Bronchial epithelial cell (primary cell): ENCODE results near the gene RAPGEF3. TPM values are rescaled to one million over a fixed set of nuclear protein-coding genes. Genes with fewer than 3 reads are reported as not detected.

ENCODE experiments used
- DNase-seq: peaks from one replicate; pipeline ENCODE4 v3.0.0-alpha.2; 2010; ENCODE audit warnings: low read depth
- FAIRE-seq: peaks from 2 replicates; lab custom pipeline; 2011; peaks lifted over from hg19 to GRCh38; lab: Jason Lieb, UNC
- H3K27me3 ChIP-seq: 2 replicates; pipeline ENCODE4 v1.5.1; 2011; ENCODE audit warnings: low read length; ENCODE audit not compliant: control insufficient read depth, insufficient read depth
- H3K36me3 ChIP-seq: 2 replicates; pipeline ENCODE4 v1.5.1; 2011; ENCODE audit warnings: low read length; ENCODE audit not compliant: control insufficient read depth, insufficient read depth
- H3K4me3 ChIP-seq: 2 replicates; pipeline ENCODE4 v1.5.1; 2011; ENCODE audit warnings: mild to moderate bottlenecking, low read depth, low read length, control low read depth
- total RNA-seq: library from RNA; depleted of rRNA; stranded (reverse); fragments of >200 nt; gene quantifications from 2 replicates; pipeline ENCODE4 v1.2.1, GENCODE V29; 2014
- TF ChIP-seq, protein P1 (sequence below): IDR thresholded peaks from 2 replicates; pipeline ENCODE4 v1.5.1; 2011; ENCODE audit warnings: mild to moderate bottlenecking, moderate library complexity, low read length, control low read depth, inconsistent platforms; ENCODE audit not compliant: insufficient read depth, severe bottlenecking

Gene RAPGEF3
- total RNA-seq, 1 donor from 2014 or later = 3.9 TPM

DNA sequence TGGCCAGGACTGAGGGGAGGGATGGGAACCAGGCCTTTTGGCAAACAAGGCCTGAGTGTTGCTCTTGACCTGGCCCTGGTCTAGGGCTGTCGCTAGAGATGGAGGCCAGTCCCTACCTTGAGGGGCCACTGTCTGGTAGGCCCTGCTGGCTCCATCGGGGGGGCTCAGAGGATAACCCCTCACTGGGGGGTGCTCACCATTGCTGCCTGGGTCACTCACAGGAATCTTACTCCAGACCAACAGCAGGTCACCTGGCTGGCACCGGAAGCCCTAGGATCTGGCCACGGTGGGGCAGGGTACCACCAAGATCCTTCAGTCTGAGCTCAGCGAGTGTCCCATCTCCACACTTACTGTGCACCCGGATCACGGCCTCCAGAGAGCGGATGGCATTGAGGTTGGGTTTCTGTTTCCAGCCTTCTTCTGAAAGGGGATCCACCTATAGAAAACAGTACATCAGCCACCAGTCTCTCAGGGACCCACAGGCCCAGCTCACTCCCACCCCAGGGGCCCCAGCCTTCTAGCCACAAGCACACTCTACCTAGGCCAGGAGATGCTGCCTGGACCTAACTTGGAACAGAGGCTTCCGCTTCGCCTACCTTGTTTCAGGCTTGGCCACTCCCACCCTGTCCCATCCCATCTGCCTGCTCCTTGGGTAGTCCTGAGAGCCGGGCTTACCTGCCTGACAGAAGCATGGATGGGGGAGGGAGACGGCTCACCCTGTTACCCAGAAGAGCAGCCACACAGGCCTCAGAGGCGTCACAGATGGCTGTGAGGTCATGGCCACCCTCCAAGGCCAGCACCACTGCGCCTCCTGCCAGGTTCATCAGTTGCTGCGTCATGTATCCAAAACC is 26.6 kb upstream of the RAPGEF3 start:
- TF ChIP-seq, protein P1, sequence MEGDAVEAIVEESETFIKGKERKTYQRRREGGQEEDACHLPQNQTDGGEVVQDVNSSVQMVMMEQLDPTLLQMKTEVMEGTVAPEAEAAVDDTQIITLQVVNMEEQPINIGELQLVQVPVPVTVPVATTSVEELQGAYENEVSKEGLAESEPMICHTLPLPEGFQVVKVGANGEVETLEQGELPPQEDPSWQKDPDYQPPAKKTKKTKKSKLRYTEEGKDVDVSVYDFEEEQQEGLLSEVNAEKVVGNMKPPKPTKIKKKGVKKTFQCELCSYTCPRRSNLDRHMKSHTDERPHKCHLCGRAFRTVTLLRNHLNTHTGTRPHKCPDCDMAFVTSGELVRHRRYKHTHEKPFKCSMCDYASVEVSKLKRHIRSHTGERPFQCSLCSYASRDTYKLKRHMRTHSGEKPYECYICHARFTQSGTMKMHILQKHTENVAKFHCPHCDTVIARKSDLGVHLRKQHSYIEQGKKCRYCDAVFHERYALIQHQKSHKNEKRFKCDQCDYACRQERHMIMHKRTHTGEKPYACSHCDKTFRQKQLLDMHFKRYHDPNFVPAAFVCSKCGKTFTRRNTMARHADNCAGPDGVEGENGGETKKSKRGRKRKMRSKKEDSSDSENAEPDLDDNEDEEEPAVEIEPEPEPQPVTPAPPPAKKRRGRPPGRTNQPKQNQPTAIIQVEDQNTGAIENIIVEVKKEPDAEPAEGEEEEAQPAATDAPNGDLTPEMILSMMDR = no peak
- H3K4me3 ChIP-seq = no peak overlapping the region
- FAIRE-seq (no peak), DNase-seq (no peak)
- no peaks in the 10 kb centered on the region for H3K27me3 ChIP-seq
- H3K36me3 ChIP-seq = peaks cover 44% of the 10 kb centered on the region

DNA sequence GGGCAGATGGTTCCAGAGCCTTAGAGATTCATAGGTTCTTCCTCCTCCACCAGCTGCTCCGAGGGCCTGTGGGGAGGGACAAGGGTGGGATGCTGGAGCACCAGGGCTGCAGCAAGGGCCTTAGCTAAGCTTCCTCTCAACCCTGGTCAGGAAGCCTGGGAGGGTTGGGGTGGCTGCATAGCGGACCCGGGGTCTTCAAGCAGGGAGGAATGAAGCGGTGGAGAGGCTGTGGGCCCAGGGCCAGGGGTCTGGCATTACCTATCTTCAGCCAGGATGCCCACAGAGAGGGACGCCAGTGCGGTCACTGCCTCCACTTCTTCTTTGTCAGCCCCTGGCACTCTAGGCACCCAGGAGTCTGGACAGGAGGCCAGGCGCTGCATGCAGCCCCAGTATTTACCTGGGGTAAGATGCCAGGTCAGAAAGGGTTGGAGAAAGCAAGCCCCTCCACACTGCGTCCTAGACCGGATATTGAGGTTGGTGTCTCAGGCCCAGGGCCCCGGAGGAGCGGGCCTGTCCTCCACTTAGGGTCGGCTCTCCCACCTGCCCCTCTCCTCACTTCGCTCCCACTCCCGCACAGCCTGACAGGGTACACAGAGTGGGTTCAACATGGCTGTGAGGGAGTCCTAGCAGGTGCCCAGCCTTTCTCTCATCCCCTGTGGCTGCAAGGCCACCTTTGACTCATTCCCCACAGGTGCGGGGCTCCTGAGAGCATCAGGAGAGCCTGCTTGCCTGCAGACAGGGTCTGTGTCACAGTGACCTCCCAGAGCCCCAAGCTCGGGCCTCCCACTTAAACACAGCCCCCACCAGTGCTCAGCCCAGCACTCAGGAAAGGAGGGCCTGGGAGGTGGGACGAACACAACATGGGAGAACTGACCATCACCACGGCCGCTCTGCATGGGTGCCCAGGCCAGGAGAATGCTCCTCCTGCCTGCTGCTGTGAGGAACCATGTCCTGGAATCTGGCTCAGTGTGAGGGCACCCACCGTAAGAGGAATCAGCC is 25.4 kb upstream of the RAPGEF3 start:
- H3K36me3 ChIP-seq = peaks cover 34% of the 10 kb centered on the region
- DNase-seq (no peak), FAIRE-seq (peak; percentile 43)
- H3K27me3 ChIP-seq = no peaks in the 10 kb centered on the region
- TF ChIP-seq, protein P1 = no peak
- H3K4me3 ChIP-seq = no peak overlapping the region

GRCh38 chr12:47783024-47783755 is 24.5 kb upstream of the RAPGEF3 start:
- Histone ChIP-seq H3K36me3 (peaks cover 28% of the 10 kb centered on the region), H3K4me3 (no peak overlapping the region), H3K27me3 (no peaks in the 10 kb centered on the region)
- TF ChIP-seq, protein P1 = no peak
- no peak for FAIRE-seq
- DNase-seq = no peak

GRCh38 chr12:47782372-47782770 is 23.7 kb upstream of the RAPGEF3 start:
- TF ChIP-seq, protein P1 = peak; percentile 20
- no peak for FAIRE-seq

More at GRCh38 chr12:47782372-47782770, 23.7 kb upstream of the RAPGEF3 start:
- DNase-seq = no peak
- Histone ChIP-seq H3K36me3 (peaks cover 22% of the 10 kb centered on the region), H3K4me3 (no peak overlapping the region), H3K27me3 (no peaks in the 10 kb centered on the region)
